ENCODE results near the gene SUPV3L1.

- TF ChIP-seq CTCF (conservative IDR thresholded peaks at IDR 0.05; ENCODE audit: low read length), result no peak
- no peak for TF ChIP-seq EZH2phosphoT487 (IDR thresholded peaks at IDR 0.05; ENCODE audit: borderline replicate concordance, low read depth, low read length)
Measured at GRCh38 chr10:69242040-69242851, 62.2 kb downstream of the SUPV3L1 start.

Measured in OCI-LY7 (cell line).